Fibroblast of the aortic adventitia (primary cell): Measurements from ENCODE around the gene STAC3. TPM values are rescaled to one million over a fixed set of nuclear protein-coding genes. Genes with fewer than 3 reads are reported as not detected.

Experiments
- DNase-seq: peaks from one replicate; pipeline ENCODE4 v3.0.0-alpha.2; 2010; ENCODE audit warnings: low read depth
- H3K4me3 ChIP-seq: 2 replicates; pipeline ENCODE4 v1.5.1; 2011; ENCODE audit warnings: low read depth, mild to moderate bottlenecking, control low read depth, low read length, moderate library complexity
- CTCF ChIP-seq: IDR thresholded peaks from 2 replicates; pipeline ENCODE4 v1.5.1; 2011; ENCODE audit warnings: mild to moderate bottlenecking, low read length, control low read depth, inconsistent platforms; ENCODE audit not compliant: insufficient read depth
- total RNA-seq: library from RNA; depleted of rRNA; stranded (reverse); fragments of >200 nt; gene quantifications from 2 replicates; pipeline ENCODE4 v1.2.3, GENCODE V29; 2012; ENCODE audit warnings: low replicate concordance

STAC3 gene
- total RNA-seq, 1 donor, result 0.90 TPM

GRCh38 chr12:57208631-57209282, 42.2 kb downstream of the STAC3 start:
- no peak for DNase-seq
- no peak overlapping the region for H3K4me3 ChIP-seq
- no peak for TF ChIP-seq CTCF

- no peak overlapping the region for H3K4me3 ChIP-seq
- no peak for DNase-seq
- TF ChIP-seq CTCF, result no peak
Observed at GRCh38 chr12:57207731-57208630, 43.0 kb downstream of the STAC3 start.

- no peak overlapping the region for H3K4me3 ChIP-seq
- TF ChIP-seq CTCF, result no peak
- no peak for DNase-seq
Observed at GRCh38 chr12:57205931-57206330, 45.1 kb downstream of the STAC3 start.

- H3K4me3 ChIP-seq, result no peak overlapping the region
- no peak for TF ChIP-seq CTCF
- DNase-seq, result no peak
Observed at GRCh38 chr12:57205186-57205585, 45.8 kb downstream of the STAC3 start.

- H3K4me3 ChIP-seq, result no peak overlapping the region
- no peak for TF ChIP-seq CTCF
- no peak for DNase-seq
Observed at GRCh38 chr12:57204454-57204853, 46.5 kb downstream of the STAC3 start.

- DNase-seq, result no peak
- no peak overlapping the region for H3K4me3 ChIP-seq
- TF ChIP-seq CTCF, result no peak
Observed at GRCh38 chr12:57203791-57204190, 47.2 kb downstream of the STAC3 start.
